Adrenal gland (tissue), 12 donors: ENCODE data around the gene ARSH. TPM values are rescaled to one million over a fixed set of nuclear protein-coding genes. Genes with fewer than 3 reads are reported as not detected.

ENCODE experiments used
- DNase-seq, 7 donors: peaks; one replicate each; pipeline ENCODE4 v3.0.0-alpha.2; 2019 to 2020
- H3K27ac ChIP-seq, 5 donors: fragments of 200-600 bp; sonication (generic) in 4 of 5; 1 replicate in 3 of 5; 2 replicates in 2 of 5; pipeline versions ENCODE4 v1.5.1 to v1.8.0; 2016 to 2020; ENCODE audit warnings: mild to moderate bottlenecking in 1 of 5
- H3K27me3 ChIP-seq: fragments of 200-600 bp; 2 replicates; pipeline ENCODE4 v1.8.0; 2021
- H3K36me3 ChIP-seq, 2 donors: fragments of 200-600 bp; replicated peaks in 1 of 2; 1 replicate in 1 of 2; 2 replicates in 1 of 2; pipeline versions ENCODE4 v1.5.1 to v1.8.0; 2018 to 2022
- H3K4me1 ChIP-seq, 2 donors: fragments of 200-600 bp; replicated peaks in 1 of 2; 1 replicate in 1 of 2; 2 replicates in 1 of 2; pipeline versions ENCODE4 v1.5.1 to v1.8.0; 2018 to 2021
- H3K4me3 ChIP-seq, 4 donors: fragments of 200-600 bp; sonication (generic) in 3 of 4; one replicate each; pipeline ENCODE4 v1.5.1; 2016 to 2018
- H3K9me3 ChIP-seq, 3 donors: fragments of 200-600 bp; sonication (generic) in 1 of 3; replicated peaks in 1 of 3; 1 replicate in 2 of 3; 2 replicates in 1 of 3; pipeline versions ENCODE4 v1.5.1 to v1.8.0; 2016 to 2021
- CTCF ChIP-seq, 6 experiments: fragments of 450-650 bp in 4 of 6; fragments of 200-600 bp in 2 of 6; sonication (generic) in 1 of 6; IDR thresholded peaks; 1 replicate in 5 of 6; 2 replicates in 1 of 6; pipeline versions ENCODE4 v1.5.1 to v1.8.0; 2016 to 2021; ENCODE audit warnings: antibody characterized with exemption in 6 of 6, mild to moderate bottlenecking in 2 of 6, moderate library complexity in 1 of 6
- POLR2A ChIP-seq, 2 donors: fragments of 450-650 bp; IDR thresholded peaks; one replicate each; pipeline ENCODE4 v1.6.1; 2017; ENCODE audit warnings: antibody characterized with exemption in 2 of 2, mild to moderate bottlenecking in 2 of 2, moderate library complexity in 1 of 2
- WGBS, 4 donors: extraction: QIAGEN DNeasy Blood & Tissue Kit in 2 of 4; methylation state at CpG; one replicate each; pipeline versions ENCODE4 v1.1.5 to v1.1.7; 2013 to 2017; 5-methylcytosine and 5-hydroxymethylcytosine counted together
- intact Hi-C, 2 donors: fragments of 100-400 bp; cut with DNase I; formaldehyde crosslinking; loops; one replicate each; pipeline versions ENCODE4 v1.14.1 to v1.15.0; 2022 to 2023
- polyA plus RNA-seq, 3 donors: library from polyadenylated mRNA; stranded (reverse); fragments of 200-250 nt in 2 of 3; fragments of 350-450 nt in 1 of 3; fragmentation: Illumina TruSeq in 1 of 3; extraction: RNeasy Lipid Tissue Mini Kit (QIAGEN cat#74804) in 1 of 3; gene quantifications; one replicate each; pipeline ENCODE4 v1.2.3, GENCODE V29; 2013 to 2014
- total RNA-seq, 9 donors: library from RNA; depleted of rRNA in 4 of 9; stranded (reverse); fragments of >200 nt in 4 of 9; fragments of 120-200 nt in 1 of 9; fragmentation: NEBNext Ultra II Directional in 1 of 9; extraction: Animal tissue kit (Norgen Biotek cat#: 25700) in 1 of 9; gene quantifications; one replicate each; pipeline versions ENCODE4 v1.1.0 to v1.2.4, GENCODE V29; 2013 to 2023
- donor health status: healthy with polysubstance abuse.
- donor health status: Bipolar disorder and iron deficiency.
- donor health status: DM: yes; HTN: yes; CAD: no.
- donor health status: DM: no; HTN: no; CAD: no.
- donor health status: DM: no; HTN: no; CAD: no.
- donor health status: DM: yes; HTN: yes; CAD: no.

Gene ARSH
- total and polyA plus RNA-seq, 12 donors: not detected

- DNase-seq: no peak
- H3K4me1 ChIP-seq: no peaks in the 10 kb centered on the region
- intact Hi-C loops: no loop called here
- H3K9me3 ChIP-seq: no peaks in the 10 kb centered on the region
- H3K27me3 ChIP-seq: no peaks in the 10 kb centered on the region
- no peaks in the 10 kb centered on the region for H3K36me3 ChIP-seq
- no peak overlapping the region for H3K27ac ChIP-seq
- WGBS, 4 donors: 56 to 69% (median 65%) methylated on average over 10 of the region's 10 CpGs
- TF ChIP-seq POLR2A (IDR thresholded peaks at IDR 0.05) (no peak), CTCF (IDR thresholded peaks at IDR 0.05) (no peak)
- no peak overlapping the region for H3K4me3 ChIP-seq
Measured at GRCh38 chrX:3026074-3026815, 19.9 kb downstream of the ARSH start.

- DNase-seq: no peak
- Histone ChIP-seq H3K4me1 (no peaks in the 10 kb centered on the region), H3K4me3 (no peak overlapping the region), H3K36me3 (no peaks in the 10 kb centered on the region), H3K9me3 (no peaks in the 10 kb centered on the region), H3K27ac (no peak overlapping the region), H3K27me3 (no peaks in the 10 kb centered on the region)
- WGBS, 4 donors: 56 to 73% (median 73%) methylated on average over 11 to 13 of the region's 13 CpGs
- intact Hi-C loops: no loop called here
- no peak for TF ChIP-seq CTCF (IDR thresholded peaks at IDR 0.05)
- TF ChIP-seq POLR2A (IDR thresholded peaks at IDR 0.05): no peak
Measured at GRCh38 chrX:3029129-3029528, 22.8 kb downstream of the ARSH start.

- 81 to 88% (median 84%) methylated on average over 3 of the region's 3 CpGs for WGBS, 4 donors
- H3K36me3 ChIP-seq: no peaks in the 10 kb centered on the region
- no peak overlapping the region for H3K4me3 ChIP-seq
- H3K4me1 ChIP-seq: no peaks in the 10 kb centered on the region
- no peak overlapping the region for H3K27ac ChIP-seq
- no peaks in the 10 kb centered on the region for H3K27me3 ChIP-seq
- intact Hi-C loops: loop anchor here in 1 of 2 donors (5.0 kb wide), 1 partner anchor 600 kb away; no protein-coding TSS in a partner anchor
- TF ChIP-seq POLR2A (IDR thresholded peaks at IDR 0.05) (no peak), CTCF (IDR thresholded peaks at IDR 0.05) (no peak)
- DNase-seq: no peak
- no peaks in the 10 kb centered on the region for H3K9me3 ChIP-seq
Measured at GRCh38 chrX:3037218-3037617, 30.9 kb downstream of the ARSH start.

GRCh38 chrX:3044196-3044595 is 37.9 kb downstream of the ARSH start:
- H3K27ac ChIP-seq: no peak overlapping the region
- H3K27me3 ChIP-seq: no peaks in the 10 kb centered on the region
- no peaks in the 10 kb centered on the region for H3K36me3 ChIP-seq
- no peak for TF ChIP-seq POLR2A (IDR thresholded peaks at IDR 0.05)
- TF ChIP-seq CTCF (IDR thresholded peaks at IDR 0.05): no peak
- H3K9me3 ChIP-seq: no peaks in the 10 kb centered on the region
- no peak for DNase-seq
- intact Hi-C loops: no loop called here
- 37 to 61% (median 40%) methylated on average over 3 of the region's 3 CpGs for WGBS, 4 donors
- no peak overlapping the region for H3K4me3 ChIP-seq
- H3K4me1 ChIP-seq: no peaks in the 10 kb centered on the region
